Hindlimb muscle (tissue), 1 donor: ENCODE measurements around the gene TMPRSS3. TPM values are rescaled to one million over a fixed set of nuclear protein-coding genes. Genes with fewer than 3 reads are reported as not detected.

ENCODE experiments used
- DNase-seq: peaks from one replicate; pipeline ENCODE4 v3.0.0-alpha.2; 2013
- polyA plus RNA-seq: library from polyadenylated mRNA; unstranded; fragments of 120-200 nt; gene quantifications from one replicate; pipeline ENCODE4 v1.2.1, GENCODE V29; 2013; ENCODE audit not compliant: insufficient read length

Gene TMPRSS3
- polyA plus RNA-seq = not detected

DNA sequence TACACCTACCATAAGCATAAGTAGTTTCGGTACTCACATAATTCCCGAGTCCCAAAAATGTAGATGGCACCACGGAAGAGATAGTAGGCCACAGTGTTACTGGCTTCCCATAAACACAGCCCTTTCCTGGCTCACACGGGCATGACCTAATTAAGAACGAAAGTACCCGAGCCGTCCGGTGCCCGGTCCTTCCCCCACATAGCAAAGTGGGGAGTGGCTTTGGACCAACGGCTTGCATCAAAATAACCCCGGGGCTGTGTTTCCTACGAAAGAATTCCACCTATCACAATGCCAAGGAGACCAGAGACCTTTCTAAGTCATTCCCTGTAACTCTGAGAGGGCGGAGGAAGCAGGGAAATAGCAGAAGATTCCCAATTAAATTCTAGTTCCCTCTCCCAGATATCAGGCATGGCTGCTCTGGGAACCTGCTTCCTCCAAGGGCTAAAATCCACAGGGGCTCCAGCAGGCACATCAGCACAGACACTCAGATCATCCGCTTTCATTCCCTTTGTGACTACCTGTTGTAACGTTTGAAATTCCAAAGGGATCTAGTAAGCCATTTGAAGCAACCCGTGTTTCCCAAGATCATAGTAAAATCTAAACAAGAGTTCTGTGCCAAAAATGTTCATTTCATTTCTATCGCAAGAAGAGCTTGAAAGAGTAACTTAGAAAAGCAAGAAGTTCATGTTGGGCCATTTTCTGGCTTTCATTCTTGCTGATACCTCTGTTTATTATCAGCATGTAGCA, at the start of gene TMPRSS3:
Gene TMPRSS3 (minus strand): TSS at position 148 of the 747 bp plus-strand sequence. CDS start 635 bp downstream, outside the sequence.
- no peak for DNase-seq

DNA sequence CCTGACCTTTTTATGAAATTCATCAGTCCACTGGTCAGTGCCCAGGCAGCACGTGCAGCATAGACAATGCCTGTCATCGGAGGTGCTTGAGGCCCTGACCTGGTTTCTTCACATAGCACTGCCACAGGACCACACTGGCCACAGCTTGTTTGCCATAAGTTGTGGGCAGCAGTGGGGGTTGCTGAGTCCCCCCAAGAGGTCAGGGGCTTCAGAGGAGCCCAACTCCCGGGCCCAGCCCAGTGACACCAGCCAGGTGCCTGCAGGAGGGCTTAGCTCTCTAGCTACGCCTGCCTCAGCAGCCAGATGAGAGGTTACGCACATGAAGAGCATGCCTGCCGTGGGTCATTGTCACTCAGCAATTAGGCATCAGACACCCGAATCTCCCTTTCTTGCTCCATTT, 49.5 kb upstream of the TMPRSS3 start:
- DNase-seq = no peak

DNA sequence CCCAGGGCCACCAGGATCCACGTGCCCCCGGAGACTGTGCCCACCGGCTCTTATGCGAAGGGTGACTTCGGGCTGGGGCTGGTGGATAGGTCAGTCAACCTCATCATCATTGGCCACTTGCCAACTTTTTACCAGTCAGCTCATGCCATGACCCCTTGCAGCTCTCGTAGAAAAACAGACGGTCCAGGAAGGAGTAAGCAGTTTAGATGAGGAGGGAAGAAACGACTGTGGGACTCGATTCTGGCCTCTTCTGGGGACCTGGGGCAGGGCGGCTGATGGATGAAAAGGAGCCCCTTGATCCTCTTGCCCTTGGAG, 48.9 kb upstream of the TMPRSS3 start:
- DNase-seq = no peak

DNA sequence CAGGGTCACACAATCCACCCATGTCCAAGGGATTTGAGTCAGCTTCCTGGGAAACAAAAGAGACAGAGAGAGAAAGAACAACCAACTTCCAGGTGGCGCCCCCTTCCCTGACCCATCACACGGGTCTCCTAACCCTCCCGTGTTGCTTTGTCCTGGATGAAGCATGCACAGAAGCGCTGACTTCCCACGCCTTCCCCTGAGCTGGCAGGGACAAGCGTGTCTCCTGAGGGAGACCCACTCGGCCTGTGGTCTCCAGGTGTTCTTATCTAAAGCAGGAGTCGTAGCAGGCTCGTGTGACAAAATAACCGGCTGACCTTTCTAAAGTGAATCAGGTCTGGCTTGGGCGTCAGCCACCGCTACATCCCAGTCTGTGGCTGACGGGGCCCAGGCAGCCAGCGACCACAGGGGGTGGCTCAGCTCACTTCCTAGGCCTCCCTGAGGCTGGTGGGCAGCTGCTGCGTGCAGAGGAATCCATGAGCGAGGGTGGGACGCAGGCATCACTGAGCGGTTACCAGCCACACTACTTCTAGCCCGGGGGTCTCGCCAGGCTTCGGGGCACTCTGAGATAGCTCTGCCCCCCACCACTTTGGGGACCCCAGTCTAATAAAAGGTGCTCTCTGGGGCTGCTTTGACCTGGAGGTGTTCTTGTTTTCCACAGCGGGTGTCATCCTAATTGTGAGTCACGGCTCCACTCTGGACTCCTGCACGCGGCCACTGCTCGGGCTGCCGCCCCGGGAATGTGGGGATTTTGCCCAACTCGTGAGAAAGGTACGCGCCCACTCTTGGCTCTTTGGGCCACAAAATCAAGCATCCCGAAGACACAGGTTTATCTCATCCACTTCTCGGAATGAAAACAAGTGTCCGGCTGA, 48.3 kb upstream of the TMPRSS3 start:
- DNase-seq = no peak

DNA sequence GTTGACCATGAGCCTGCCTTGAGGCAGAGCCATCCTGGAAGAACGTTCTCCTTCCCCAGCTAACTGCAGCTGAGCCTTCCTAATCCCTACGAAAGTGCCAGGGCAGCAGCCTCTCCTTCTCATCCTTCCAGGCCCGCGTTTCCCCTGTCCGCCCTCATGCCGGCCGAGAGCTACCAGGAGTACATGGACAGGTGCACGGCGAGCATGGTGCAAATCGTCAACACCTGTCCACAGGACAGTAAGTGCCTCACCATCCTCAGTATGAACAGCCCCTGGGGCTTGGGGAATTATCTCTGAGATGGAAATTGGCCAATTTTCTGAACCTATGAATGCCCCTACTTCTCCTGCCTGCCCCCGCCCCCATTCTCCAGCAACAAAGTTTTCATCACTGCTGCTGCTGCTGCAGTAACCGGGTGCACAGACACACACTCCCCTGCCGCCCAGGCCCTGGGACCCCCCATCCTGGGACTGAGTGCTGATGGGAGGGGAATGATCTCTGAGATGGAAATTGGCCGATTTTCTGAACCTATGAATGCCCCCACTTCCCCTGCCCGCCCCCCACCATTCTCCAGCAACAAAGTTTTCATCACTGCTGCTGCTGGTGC, 47.4 kb upstream of the TMPRSS3 start:
- no peak for DNase-seq

DNA sequence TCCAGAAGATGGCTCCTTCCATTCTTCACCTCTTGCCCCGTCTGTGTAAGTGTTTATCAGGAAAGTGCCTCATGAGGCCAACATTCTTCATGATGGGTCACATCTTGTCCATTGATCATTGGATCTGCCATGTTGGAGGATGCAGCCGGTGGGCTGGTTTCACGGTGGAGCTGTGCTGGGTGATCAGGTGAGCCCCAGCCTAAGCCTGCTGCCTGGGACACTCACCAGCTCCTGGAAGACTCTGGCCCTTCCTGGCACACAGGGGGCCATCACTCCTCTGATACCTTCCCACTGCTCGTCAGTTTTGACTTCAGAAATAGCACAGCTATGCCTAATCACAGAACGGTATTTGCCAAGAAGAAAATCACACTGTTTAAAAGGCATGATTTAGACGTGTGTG, 46.1 kb upstream of the TMPRSS3 start:
- DNase-seq = no peak

DNA sequence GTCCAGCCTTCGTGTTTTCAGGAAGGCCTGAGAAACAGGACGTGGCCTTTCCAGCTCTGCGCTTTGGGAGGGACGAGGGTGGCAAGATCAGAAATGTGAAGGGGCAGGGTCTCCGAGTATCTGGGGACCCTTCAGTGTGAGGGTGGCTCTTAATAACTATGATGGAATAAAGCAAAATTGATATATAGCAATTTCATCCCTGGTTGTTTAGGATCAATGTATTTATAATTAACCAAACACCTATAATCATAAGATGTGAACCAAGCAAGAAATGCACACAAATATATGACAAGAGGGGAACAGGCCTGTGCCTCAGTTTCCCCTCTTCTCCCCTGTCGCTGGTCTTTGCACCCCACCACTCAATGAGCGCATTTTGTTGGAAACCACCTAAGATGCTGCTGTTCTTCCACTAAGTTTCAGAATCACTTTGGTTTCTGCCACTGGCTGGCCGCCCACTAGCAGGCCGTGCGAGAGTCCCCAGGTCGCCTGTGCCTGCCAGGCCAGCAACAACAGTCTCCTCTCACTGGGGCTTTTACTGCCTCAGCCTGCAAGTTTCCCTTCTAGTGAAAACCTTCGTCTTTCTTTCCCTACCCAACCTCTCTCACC, 44.4 kb upstream of the TMPRSS3 start:
- no peak for DNase-seq

DNA sequence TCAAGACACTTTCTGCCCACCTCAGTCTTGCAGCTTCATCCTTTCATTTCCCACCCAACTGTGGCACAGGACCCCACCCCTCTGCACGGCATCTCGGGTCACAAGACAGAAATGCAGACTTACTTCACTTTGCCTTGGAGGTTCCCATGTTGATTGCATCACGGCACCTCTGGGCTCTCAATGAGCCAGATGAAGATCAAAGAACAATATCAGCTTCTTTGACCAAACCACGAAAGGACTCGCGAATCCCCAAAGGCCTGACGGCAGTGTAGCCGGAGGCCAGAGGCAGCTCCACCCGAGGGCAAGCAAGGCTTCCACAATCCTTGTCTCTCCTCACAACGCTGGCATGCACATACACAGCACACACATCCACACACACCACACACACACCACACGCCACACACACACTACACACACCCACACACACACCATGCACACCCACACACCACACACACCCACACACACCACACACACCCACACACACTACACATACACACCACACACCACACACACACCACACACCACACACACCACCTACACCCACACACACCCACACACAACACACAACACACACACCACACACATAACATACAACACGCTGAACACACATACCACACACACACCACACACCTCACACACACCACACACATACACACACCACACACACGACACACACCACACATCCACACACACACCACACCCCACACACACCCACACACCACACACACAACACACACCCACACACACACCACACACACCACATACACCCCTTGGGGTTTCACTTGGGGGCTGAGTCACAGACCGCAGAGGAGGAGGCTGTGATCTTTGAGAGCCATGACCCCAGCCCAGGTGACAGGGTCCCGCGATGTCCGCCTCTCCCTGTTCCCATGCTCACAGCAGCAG, 43.7 kb upstream of the TMPRSS3 start:
- DNase-seq = no peak

DNA sequence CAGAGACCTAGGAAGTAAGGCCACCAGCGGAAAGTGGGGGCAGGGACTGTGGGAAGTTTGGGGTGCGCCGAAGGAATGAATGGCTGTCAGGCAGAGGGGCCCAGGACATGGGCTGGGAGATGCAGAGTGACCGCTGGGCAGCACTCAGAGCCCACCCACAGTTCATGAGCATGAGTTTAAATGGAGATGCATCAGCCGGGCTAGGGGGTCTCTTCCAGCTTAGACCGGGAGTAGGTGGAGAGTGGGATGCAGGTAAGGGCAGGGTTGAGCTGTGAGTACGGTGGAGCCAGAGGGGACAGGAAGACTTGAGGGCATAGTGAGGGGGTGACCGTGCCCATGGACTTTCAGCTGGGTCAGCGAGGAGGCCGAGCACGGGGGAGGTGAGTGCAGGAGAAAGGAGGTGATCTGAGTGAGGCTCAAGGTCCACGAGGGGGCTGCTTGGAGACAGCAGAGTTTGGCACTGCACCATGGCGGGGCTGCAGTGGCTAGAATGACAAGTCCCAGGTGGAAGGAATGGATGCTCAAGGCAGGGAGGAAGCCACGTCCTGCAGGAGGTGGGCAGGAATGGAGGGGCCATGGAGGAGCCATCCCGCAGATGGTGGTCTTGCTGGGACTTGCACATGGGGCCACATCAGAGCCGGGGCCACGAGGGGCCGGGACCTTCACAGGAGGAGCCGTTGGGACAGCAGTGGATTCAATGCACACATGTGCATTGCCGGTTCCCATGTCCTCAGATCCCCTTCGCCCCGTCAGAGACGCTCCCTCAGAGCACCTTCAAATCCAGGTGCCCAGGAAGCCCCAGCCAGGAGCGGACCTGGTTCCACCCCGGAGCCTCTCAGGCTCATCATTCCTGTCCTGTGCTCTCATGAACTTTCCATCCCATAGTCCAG, 42.7 kb upstream of the TMPRSS3 start:
- DNase-seq = no peak

DNA sequence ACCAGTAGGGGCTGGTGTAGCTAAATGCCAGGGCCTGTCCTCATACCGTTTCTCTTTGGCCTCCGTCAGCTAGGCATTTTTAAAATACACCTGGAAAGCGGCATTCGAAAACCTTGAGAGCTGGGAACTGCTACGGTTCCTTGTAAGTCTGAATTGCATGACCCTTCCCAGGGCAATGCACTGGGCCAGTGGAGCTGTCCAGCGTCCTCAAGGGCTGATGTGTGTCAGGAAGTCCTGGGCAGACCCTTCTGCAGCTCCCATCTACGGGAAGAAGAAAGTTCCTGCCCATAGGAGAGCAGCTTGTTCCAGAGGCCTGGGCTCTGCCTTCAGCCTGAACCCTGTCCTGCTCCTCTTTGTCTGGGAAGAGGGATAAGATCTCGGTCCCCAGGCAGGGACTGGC, 41.9 kb upstream of the TMPRSS3 start:
- peak; percentile 34 for DNase-seq

DNA sequence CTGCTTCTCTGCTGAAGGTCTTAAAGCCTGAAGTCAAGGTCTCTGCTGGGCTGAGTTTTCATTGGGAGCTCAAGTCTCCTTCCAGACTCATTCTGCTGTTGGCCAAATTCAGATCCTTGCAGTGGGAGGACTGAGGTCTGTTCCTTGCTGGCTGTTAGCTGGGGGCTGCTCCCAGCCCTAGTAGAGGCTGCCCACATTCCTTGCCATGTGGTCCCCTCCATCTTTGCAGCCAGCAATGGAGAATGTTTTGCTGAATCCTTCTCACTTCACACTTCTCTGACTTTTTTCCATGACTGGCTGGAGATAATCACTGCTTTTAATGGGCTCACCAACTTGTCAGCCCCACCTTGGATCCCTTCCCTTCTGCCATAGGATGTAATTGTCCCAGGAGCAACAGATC, 41.1 kb upstream of the TMPRSS3 start:
- DNase-seq = no peak

DNA sequence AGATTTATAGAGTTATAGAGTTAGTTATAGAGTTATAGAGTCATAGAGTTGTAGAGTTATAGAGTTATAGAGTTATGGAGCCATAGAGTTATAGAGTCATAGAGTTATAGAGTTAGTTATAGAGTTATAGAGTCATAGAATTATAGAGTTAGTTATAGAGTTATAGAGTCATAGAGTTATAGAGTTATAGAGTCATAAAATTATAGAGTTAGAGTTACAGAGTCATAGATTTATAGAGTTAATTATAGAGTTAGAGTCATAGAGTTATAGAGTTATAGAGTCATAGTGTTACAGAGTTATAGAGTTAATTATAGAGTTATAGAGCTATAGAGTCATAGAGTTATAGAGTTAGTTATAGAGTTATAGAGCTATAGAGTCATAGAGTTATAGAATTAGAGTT, 40.0 kb upstream of the TMPRSS3 start:
- no peak for DNase-seq

DNA sequence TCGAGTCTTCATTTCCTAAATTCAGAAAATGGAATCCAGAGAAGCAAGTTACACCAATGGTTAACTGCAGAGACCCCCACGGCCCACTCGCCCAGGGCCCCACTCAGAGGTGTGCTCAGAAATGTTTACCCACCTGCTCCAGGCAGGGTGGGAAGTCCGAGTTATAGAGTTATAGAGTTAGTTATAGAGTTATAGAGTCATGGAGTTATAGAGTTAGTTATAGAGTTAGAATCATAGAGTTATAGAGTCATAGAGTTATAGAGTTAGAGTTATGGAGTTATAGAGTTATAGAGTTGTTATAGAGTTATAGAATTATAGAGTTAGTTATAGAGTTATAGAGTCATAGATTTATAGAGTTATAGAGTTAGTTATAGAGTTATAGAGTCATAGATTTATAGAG, 39.5 kb upstream of the TMPRSS3 start:
- DNase-seq = no peak

DNA sequence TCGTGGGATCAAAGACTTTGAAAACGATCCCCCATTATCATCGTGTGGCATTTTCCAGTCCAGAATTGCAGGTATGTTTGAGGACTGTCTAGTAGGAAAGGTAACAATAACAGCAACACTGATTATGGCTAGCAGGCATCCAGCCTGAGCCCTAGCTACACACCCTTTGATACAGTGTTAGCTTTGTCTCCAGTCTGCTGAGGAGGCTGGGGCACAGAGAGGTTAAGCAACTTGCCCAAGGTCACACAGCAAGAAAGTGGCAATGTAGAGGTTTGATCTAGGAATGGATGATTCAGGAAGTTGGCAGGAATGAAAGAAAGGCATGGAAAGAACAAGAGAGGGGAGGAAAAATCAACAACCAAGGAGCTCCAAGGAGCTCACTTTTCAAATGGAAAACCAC, 39.0 kb upstream of the TMPRSS3 start:
- DNase-seq = no peak

DNA sequence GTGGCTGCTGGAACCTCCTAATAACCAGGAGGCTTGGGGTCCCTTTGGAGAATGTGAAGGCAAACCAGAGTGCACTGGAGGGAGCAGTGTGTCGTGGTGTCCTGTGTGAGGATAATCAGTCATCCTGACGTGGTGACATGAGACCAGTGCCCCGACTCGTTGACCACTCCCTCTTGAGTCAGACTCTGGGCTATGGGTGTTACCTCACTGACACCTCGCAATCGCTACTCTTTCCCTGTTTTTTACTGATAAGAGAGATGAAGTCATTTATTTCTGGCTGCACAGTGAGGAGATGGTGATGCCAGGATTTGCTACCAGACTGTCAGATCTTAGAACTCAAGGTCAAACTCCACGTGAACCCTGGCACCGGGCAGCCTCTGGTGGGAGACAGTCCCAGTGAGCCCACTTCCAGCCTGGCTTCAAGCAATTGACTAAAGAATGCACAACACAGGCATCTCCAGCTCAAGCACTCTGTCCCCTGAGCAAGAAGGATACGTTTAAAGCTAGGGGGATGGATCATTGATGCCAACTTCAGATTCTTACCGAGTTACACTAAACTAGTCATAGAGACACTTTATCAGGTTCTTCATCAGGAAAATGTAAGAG, 38.2 kb upstream of the TMPRSS3 start:
- no peak for DNase-seq

DNA sequence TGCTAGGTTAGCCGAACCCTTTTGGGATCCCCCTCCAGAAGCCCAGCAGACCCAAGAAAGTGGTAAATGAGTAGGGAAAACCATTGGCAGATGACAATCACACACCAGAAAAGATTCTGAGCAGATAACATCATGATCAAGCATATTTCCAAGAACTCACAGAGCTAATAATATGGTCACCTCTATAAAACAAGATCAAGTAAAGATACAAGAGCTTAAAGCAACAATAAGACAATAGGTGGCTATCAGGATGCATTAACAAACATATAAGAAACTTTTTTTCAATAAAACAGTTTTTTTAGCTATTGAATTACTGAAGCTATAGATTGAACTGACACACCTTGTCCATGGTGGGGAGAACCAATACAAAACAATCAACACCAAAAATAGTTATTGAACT, 36.8 kb upstream of the TMPRSS3 start:
- DNase-seq = no peak

DNA sequence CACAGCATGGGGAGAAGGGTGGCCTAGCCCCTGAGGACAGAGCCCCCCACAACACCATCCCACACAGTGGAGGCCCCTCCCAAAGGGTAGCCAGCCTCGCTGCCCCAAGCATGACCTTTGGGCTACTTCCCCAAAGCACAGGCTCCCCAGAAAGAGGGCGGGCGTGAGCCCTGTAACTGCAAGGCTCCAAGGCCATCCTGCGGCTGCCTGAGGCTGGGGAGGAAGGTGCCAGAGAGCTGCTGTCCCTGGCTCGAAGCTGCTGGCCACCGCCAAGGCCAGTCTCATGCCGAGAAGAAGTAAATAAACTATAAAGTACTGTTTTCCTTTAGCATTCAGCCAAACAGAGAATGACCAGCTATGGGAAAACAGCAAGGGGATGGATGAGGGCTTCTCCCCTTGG, 35.3 kb upstream of the TMPRSS3 start:
- DNase-seq = no peak

DNA sequence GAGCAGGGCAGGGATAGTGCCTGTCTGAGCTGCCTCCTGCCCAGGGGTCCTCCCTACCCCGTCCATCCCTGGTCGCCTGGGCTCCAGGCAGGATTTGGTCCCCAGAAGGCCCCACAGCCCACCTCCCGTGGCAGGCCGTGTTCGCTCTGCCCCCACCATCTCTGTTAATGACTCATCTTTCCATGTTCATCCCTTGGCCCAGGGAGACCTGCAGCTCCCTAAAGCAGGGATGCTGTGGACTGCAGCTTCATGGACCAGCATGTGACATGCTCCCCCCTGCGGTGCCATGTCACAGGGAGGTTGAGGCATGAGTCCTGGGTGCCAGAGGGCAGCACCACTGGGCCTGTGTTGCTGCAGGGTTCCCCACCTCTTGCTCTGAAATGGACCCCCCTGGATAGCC, 34.7 kb upstream of the TMPRSS3 start:
- DNase-seq = no peak

DNA sequence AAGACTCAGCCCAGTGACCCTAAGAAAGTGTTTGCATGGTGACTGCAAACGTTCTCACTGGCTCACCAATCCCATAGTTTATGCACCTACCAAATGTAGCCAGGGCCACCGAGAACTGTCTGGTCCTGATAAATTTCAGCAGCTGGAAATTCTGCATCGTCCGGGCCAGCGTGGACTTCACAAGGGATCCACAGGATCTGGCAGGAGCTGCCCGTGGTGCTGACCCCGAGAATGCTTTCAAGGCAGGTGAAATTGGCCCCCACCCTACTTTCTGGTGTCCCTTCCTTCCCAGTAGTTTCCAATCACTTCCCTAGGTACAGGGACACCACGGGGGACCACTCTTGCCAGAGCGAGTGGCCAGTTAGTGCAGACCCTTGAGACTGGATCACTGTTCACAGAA, 34.0 kb upstream of the TMPRSS3 start:
- DNase-seq = no peak

DNA sequence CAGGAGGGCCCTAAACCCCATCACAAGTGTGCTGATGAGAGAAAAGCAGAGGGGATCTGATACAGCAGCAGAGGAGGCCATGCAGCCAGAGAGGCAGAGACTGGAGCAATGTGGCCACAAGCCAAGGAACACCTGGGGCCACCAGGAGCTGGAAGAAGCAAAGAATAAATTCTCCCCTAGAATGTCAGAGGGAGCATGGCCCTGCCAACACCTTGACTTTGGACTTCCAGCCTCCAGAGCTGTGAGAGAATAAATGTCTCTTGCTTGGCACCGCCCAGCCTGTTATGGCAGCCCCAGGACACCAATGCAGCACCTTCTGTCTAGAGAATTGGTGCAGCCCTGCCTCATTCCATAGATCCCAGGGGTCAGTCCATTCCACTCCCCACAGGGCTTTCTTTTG, 33.2 kb upstream of the TMPRSS3 start:
- DNase-seq = no peak
